A549 (cell line): ENCODE data around the gene GNAL.

Source experiments
- CTCF ChIP-seq: fragments of >200 bp; sonication (Bioruptor Twin); formaldehyde crosslinking; IDR thresholded peaks from 3 replicates; pipeline ENCODE4 v1.5.1; 2016
- POLR2A ChIP-seq: IDR thresholded peaks from 2 replicates; pipeline ENCODE4 v1.6.1; 2012; ENCODE audit warnings: mild to moderate bottlenecking, low read length

GRCh38 chr18:11651899-11652298 lies 37.2 kb upstream of the GNAL start:
- TF ChIP-seq CTCF (no peak), POLR2A (no peak)
